Stimulated activated CD8-positive, alpha-beta memory T cell treated with anti-CD3 and anti-CD28 coated beads, Interleukin-7, amount 100 ng/mL, for 1 hour (primary cell): ENCODE results near the gene SIRT1.
"Not testable (repeated sequence)": the region's sequence is repeated elsewhere in the genome, so short reads cannot be mapped to it uniquely, and the experiment has no call there.

Source experiments
- DNase-seq, 2 donors: peaks; one replicate each; pipeline ENCODE4 v3.0.0-alpha.2; 2020; ENCODE audit warnings: low read depth in 2 of 2

SIRT1 gene

GRCh38 chr10:67877421-67877820 lies 7.0 kb upstream of the SIRT1 start:
- not testable (repeated sequence) for DNase-seq

DNA sequence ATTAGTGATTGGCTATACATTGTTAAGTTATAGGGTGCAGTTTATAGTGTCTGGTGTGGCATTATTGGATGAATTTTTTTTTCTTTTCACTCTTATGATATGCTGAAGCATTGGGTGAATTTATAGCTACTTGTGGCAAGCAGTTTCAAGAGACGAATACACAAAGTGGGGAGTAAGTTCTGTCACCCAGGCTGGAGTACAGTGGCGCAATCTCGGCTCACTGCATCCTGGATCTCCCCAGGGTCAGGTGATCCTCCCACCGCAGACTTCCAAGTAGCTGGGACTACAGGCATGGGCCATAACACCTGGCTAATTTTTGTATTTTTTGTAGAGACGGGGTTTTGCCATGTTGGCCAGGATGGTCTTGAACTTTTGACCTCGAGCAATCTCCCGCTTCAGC lies 6.3 kb upstream of the SIRT1 start:
- no peak for DNase-seq

DNA sequence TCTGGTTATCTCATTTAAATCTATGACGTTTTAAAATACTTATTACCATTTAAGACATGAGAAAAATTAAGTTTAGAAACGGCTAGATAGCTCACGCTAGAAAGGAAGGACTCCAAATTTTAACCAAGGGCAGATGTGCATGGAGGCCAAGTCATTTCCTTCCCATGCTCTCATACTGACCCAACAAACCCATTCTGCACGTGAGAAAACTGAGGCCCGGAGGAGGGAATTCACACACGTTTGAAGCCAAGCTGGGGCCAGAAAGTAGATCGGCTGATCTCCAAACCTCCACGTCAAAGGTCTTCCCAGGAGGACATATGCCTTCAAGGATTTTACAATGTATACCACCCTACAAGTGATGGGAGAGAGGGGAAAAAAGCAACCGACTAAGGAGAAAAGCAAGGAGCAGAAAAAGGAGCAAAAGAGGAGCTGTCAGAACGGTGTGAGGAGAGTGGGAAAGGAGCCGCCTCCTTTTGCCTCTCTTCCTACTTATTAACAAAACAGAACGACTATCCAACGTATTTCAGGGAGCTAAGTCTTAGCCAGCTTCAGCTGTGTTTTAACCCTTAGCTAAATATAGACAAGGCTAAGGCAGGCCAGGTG lies 645 bp upstream of the SIRT1 start:
- no peak for DNase-seq

DNA sequence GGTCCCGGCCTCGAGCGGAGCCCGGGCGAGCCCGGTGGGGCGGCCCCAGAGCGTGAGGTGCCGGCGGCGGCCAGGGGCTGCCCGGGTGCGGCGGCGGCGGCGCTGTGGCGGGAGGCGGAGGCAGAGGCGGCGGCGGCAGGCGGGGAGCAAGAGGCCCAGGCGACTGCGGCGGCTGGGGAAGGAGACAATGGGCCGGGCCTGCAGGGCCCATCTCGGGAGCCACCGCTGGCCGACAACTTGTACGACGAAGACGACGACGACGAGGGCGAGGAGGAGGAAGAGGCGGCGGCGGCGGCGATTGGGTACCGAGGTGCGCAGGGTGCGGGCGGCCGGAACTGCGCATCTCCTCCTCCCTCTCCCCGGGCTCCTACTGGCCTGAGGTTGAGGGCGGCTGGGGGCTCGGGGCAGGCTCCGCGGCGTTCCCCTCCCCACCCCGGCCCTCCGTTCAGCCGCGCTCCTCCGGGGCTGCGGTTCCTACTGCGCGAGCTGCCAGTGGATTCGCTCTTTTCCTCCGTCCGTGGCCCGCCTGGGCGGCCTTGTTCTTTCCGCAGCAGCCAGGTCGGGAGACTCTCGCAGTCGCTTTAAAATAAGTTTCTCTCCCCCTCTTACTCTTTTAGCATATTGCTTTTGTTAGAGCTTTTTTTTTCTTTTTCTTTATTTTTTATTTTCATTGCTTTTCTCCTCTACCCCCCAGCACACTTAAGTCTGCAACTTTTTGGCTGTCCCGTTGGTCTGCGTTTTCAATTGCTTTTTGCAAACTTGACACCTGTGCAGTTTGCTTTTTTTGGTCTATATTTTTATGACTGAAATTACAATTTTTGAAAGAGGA lies 600 bp downstream of the SIRT1 start:
- peak; percentile 49 to 50 for DNase-seq

GRCh38 chr10:67893637-67894036 lies 9.2 kb downstream of the SIRT1 start:
- no peak for DNase-seq

DNA sequence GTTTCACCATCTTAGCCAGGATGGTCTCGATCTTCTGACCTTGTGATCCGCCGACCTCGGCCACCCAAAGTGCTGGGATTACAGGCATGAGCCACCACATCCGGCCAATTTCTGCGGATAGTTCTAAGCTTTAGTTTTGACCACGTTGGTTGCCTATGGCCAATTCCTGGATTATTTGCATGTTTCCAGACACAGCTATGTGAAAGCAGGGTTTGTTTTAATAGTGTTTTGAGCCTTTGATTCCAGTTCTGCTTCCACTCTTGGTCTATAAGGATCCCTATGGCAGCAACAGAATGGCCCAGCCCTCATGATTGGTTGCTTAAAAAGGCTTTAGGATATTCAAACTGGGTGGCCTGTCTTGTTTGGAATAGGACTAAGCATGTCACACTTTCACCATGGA lies 19.1 kb downstream of the SIRT1 start:
- no peak for DNase-seq

DNA sequence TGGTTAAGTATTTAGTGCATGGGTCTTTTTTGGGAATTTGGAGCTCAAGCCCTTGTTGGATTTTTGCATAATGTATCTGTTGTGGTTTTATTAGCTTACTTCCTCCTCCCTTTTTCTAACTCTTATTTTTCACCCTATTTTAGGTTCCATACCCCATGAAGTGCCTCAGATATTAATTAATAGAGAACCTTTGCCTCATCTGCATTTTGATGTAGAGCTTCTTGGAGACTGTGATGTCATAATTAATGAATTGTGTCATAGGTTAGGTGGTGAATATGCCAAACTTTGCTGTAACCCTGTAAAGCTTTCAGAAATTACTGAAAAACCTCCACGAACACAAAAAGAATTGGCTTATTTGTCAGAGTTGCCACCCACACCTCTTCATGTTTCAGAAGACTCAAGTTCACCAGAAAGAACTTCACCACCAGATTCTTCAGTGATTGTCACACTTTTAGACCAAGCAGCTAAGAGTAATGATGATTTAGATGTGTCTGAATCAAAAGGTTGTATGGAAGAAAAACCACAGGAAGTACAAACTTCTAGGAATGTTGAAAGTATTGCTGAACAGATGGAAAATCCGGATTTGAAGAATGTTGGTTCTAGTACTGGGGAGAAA lies 28.0 kb downstream of the SIRT1 start:
- DNase-seq, result no peak

DNA sequence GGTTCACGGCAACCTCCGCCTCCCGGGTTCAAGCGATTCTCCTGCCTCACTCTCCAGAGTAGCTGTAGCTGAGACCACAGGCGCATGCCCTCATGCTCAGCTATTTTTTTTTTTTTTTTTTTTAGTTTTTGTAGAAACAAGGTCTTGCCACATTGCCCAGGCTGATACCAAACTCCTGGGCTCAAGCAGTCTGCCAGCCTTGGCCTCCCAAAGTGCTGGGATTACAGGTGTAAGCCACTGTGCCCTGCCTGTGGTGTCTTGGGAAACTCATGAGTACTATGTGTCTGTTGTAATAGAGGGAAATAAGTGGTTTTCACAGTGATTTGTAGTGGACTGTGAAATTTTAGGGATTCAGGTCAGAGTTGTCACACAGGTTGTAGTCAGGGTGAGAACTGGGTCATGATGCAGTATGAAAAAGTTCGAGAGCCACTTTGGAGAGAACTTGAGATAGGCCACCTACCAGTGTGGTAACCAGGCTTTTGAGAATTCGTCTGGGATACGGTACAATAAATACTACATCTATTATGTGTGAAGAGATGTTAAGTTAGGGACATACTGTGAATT lies 30.4 kb downstream of the SIRT1 start:
- DNase-seq, result no peak

- DNase-seq, result no peak
Observed at GRCh38 chr10:67917169-67917568, 32.7 kb downstream of the SIRT1 start.

DNA sequence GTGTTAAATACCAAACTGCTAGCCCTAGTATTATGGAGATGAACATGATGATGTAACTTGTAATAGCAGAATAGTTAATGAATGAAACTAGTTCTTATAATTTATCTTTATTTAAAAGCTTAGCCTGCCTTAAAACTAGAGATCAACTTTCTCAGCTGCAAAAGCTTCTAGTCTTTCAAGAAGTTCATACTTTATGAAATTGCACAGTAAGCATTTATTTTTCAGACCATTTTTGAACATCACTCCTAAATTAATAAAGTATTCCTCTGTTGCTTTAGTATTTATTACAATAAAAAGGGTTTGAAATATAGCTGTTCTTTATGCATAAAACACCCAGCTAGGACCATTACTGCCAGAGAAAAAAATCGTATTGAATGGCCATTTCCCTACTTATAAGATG lies 33.2 kb downstream of the SIRT1 start:
- DNase-seq, result no peak

DNA sequence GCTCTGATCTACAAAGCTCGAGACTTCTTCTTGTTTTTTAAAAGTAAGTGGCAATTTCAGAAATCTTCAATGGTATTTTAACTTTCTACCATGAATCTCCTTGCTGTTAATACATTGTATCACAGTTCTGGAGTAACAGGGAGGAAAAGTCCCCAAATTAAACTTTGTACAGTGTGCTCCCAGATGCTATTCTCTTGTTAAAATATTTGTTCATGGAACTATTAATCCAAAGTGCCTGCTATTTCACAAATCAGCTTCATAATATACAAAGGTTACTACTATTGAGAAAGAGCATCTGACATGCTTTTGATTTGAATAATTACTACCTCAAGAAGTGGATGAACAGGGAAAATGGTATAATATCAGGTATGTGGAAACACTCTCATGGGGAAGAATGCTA lies 36.6 kb downstream of the SIRT1 start:
- DNase-seq, result no peak

- DNase-seq, result no peak
Observed at GRCh38 chr10:67923551-67923950, 39.1 kb downstream of the SIRT1 start.

GRCh38 chr10:67924136-67924535 lies 39.7 kb downstream of the SIRT1 start:
- no peak for DNase-seq

GRCh38 chr10:67925449-67926005 lies 41.1 kb downstream of the SIRT1 start:
- DNase-seq, result no peak

GRCh38 chr10:67926951-67927350 lies 42.5 kb downstream of the SIRT1 start:
- DNase-seq, result no peak

- no peak for DNase-seq
Observed at GRCh38 chr10:67933199-67933598, 48.7 kb downstream of the SIRT1 start.

- no peak for DNase-seq
Observed at GRCh38 chr10:67934336-67934735, 49.9 kb downstream of the SIRT1 start.

DNA sequence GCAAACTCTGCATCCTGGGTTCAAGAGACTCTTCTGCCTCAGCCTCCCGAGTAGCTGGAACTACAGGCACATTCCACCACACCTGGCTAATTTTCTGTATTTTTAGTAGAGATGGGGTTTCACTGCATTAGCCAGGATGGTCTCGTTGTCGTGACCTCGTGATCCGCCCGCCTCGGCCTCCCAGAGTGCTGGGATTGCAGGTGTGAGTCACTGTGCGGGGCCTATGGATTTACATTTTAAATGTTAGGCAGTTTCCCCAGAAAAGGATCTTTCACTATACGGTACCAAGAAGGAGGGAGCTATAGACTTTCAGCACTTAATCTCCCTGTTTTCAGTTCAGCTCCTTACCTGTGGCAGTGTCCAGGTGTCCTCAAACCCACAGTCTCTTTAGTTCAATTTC lies 50.8 kb downstream of the SIRT1 start:
- no peak for DNase-seq

- DNase-seq, result no peak
Observed at GRCh38 chr10:67936416-67936815, 52.0 kb downstream of the SIRT1 start.

DNA sequence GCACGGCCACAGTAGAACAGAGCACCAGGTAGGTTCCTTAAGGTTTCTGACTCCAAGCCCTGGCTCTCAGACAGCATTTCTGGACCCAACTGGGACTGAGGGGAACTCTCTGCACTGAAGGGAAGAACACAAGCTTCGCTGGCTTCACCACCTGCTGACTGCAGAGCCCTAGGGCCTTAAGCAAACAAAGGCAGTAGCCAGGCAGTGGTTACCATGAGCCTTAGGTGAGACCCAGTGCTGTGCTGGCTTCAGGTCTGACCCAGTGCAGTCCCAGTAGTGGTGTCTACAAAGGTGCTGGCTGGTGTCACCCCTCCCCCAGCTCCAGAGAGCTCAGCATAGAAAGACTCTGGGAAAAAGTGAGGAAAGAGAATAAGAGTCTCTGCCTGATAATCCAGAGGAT lies 59.5 kb downstream of the SIRT1 start:
- DNase-seq, result no peak

DNA sequence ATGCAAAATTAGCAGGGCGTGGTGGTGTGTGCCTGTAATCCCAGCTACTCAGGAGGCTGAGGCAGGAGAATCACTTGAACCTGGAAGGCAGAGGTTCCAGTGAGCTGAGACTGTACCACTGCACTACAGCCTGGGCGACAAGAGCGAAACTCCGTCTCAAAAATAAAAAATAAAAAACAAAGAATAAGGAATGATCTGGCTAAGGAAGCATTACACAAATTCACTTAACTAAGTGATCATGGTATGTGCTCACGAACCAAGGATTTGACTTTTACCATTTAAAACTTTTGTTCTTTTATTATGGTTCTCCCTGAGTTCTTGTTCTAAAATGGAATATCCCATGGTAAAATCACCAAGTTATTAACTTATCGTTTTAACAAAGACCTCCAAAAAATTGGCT lies 71.2 kb downstream of the SIRT1 start:
- no peak for DNase-seq

DNA sequence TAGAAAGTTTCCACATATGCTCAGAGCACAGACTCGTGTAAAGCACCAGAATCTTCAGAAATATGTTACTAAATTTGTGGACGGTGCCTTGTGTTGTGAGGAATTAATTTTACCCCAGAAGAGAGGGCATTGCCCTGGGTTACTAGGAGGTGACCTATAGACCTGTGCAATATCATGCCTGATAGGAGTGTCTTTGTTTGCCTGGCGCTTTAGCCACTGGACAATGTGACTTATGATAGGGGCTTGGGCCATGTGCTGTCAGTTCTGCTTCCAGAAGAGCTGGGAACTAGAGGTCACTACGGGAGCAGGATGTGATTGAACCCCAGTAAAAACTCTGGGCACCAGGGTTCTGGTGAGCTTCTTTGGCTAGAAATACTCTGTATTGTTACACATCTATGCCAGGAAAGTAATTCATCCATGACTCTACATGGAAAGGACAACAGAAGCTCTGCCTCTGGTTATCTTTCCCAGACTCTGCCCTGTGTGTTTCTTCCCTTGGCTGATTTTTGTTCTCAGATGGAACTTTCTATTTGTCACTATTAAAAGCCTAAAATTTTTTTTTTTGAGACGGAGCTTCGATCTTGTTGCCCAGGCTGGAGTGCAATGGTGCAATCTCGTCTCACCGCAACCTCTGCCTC lies 75.5 kb downstream of the SIRT1 start:
- no peak for DNase-seq
